Measurements from ENCODE around the gene UCHL5.

DNA sequence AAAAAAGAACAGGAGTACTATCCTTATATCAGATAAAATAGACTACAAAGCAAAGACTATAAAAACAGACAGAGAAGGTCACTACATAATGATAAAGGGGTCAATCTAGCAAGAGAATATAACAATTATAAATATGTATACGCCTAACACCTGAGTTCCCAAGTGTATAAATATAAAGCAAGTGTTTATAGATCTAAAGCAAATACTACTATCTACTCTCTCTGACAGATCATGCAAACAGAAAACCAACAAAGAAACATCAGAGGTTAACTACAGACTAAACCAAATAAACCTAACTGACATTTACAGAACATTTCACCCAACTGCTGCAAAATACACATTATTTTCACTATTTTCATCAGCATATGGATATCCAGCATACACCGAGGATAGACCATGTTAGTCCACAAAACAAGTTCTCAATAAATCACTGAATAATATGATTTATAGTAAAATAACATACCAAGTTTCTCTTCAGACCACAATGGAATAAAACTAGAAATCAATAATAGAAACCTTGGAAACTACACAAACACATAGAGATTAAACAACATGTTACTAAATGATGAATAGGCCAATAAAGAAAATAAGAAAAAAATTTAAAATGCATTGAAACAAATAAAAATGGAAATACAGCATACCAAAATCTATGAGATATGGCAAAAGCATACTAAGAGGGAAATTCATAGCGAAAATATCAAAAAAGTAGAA, 22.7 kb downstream of the UCHL5 start:
- TF ChIP-seq, protein P1, sequence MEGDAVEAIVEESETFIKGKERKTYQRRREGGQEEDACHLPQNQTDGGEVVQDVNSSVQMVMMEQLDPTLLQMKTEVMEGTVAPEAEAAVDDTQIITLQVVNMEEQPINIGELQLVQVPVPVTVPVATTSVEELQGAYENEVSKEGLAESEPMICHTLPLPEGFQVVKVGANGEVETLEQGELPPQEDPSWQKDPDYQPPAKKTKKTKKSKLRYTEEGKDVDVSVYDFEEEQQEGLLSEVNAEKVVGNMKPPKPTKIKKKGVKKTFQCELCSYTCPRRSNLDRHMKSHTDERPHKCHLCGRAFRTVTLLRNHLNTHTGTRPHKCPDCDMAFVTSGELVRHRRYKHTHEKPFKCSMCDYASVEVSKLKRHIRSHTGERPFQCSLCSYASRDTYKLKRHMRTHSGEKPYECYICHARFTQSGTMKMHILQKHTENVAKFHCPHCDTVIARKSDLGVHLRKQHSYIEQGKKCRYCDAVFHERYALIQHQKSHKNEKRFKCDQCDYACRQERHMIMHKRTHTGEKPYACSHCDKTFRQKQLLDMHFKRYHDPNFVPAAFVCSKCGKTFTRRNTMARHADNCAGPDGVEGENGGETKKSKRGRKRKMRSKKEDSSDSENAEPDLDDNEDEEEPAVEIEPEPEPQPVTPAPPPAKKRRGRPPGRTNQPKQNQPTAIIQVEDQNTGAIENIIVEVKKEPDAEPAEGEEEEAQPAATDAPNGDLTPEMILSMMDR (IDR thresholded peaks at IDR 0.05 in 4 of 5, conservative IDR thresholded peaks at IDR 0.05 in 1 of 5), result no peak
- no peak for TF ChIP-seq POLR2A (IDR thresholded peaks at IDR 0.05)
